HG03196 (cell line): ENCODE results near the gene TMEM198.

ENCODE experiments used
- ATAC-seq: cut with Tn5 transposase; IDR thresholded peaks from one replicate; pipeline ENCODE4 v1.9.1; 2021; ENCODE audit not compliant: unreplicated experiment

Gene TMEM198, protein sequence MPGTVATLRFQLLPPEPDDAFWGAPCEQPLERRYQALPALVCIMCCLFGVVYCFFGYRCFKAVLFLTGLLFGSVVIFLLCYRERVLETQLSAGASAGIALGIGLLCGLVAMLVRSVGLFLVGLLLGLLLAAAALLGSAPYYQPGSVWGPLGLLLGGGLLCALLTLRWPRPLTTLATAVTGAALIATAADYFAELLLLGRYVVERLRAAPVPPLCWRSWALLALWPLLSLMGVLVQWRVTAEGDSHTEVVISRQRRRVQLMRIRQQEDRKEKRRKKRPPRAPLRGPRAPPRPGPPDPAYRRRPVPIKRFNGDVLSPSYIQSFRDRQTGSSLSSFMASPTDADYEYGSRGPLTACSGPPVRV

DNA sequence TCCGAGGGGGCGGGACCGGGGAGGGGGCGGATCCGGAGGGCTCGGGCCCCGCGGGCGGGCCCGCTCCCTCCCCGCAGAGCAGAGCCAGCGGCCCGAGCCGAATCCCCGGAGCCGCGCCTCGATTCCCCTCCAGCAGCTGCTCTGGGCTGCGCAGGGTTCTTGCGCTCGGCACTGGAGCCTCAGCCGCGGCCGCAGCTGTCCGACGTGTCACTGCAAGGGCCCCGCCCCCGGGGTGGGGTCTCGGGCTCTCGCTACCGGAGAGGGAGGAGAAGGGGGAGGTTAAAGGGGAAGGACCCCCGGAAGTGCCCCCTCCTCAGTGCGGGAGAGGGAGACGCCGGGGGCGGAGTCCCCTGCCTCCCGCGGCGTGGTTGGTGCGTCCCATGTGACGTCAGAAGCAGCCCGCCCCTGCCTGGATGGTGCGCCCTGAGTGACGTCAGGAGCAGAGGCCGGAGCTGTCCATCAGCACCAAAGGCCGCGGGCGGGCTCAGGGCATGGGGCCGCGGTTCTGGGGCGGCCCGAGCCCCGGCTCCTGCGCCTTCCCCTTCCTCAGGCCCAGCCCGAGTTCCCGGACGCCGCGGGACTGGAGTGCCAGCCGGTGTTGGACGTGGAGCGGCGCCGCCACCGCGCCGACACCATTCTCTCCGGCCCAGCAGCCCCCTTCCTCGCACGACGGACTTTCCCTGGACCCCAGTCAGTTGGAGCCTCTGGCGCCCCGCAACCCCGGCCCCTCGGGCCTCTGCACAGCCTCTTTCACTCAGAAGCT lies at the start of gene TMEM198, which contains the start of gene CHPF:
TSS of gene TMEM198 (plus strand) at position 433 of the 763 bp plus-strand sequence. CDS start 700 bp downstream, outside the sequence.
TSS of gene CHPF (minus strand) at position 214 of the 763 bp plus-strand sequence. CDS start 271 bp downstream, outside the sequence.
- peak; percentile 81 for ATAC-seq

DNA sequence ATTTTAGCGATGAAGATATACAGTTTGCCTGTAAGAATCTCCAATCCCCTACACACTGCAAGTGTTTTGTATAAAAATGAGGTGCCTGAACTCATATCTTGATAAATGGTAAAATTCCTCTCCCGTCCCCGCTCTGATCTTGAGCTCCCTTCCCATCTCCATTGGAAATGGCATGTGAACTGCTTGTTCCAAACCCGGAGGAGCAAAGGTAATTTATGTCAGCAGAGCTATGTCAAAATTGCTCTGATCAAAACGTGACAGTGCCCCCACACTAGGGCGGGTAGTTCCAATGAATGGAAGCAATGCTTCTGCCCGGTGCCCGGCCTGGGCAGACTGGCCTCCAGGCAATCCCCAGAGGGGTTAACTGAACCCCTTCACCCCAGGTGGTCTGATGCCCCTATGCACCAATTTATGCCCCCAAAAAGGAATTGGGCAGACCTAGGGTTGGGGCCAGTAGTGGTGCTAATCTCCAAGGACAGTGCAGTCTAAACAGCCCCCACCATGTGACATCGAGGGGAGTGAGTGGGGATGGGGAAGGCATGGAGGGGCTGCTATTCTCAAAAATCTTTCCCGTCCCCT lies 48.8 kb upstream of the TMEM198 start:
- ATAC-seq = no peak

DNA sequence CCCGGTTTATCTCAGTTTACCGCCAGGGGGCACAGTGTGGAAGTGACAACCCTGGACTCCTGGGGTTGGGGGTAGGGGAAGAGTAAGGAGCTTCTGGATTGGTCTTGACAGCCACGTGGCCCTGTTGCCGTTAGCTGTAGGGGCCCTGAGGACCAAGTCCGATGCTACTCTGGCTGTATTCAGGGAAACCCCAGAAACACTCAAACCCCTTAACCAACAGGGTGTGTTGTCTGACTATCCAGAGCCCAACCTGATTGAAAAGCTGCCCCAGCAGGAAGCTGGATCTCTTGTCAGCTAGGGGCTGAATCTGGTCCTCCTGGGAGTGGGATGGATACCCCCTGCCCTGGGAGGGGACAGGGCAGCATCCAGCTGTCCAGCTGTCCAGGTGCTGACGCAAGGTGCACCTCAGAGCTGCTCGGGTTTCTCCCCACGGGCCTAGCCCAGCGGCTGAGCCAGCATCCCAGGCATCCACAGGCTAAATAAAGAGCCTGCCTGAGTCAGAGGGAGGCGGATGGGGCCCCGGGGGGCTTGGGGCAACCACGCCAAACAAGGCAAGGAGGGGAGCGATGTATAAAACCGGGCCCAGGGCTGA lies 48.2 kb upstream of the TMEM198 start:
- no peak for ATAC-seq

DNA sequence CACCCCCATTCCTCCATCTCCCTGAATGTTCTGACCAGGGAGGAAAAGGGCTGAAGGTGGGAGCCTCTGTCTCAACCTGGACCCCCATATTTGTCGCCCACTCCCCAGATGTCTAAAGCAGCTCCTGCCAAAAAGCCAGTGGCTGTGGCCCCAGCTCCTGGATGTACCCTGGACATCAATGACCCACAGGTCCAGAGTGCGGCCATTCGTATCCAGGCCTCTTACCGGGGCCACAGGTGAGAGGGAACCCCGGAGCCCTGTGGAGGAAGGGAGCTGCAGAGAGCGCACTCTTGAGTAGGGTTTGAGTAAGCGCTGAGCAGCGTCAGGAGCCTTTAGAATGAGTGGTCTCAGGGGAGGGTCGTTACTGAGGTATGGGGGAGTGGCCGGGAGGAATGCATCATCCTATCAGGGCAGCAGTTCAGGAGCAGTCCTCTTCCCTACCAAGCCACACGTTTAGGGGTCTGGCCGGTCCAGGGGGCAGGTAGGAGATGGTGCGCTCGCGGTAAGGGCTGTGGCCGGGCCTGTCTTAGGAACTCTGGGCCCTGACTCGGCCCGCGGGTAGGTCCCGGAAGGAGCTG lies 47.5 kb upstream of the TMEM198 start:
- ATAC-seq = no peak

DNA sequence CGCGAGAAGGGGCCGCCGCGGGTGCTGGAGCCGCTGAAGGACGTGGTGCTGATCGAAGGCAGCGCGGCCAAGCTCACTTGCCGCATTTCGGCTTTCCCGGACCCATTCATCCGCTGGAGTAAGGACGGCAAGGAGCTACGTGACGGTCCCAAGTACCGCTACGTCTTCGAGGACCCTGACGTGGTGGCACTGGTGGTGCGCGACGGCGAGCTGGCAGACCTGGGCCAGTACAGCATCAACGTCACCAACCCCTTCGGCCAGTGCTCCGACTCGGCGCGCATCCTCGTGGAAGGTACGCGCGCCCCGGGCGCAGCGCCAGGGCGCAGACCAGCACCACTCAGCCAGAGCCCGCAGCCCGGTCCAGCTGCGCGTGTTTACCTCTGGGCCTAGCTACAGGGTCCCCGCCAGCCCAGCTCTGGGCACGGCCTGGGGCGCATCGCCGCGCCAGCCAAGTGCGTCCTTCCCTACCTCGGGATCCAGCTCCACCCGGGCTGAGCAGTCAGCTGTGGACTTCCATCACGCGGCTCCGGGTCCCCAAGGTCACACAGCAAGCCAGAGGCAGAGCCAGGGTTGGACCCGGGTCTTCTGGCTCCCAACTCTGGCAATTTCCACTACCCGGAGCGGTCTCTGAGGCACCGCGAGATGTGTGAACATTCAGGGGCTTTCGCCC lies 46.9 kb upstream of the TMEM198 start:
- no peak for ATAC-seq

DNA sequence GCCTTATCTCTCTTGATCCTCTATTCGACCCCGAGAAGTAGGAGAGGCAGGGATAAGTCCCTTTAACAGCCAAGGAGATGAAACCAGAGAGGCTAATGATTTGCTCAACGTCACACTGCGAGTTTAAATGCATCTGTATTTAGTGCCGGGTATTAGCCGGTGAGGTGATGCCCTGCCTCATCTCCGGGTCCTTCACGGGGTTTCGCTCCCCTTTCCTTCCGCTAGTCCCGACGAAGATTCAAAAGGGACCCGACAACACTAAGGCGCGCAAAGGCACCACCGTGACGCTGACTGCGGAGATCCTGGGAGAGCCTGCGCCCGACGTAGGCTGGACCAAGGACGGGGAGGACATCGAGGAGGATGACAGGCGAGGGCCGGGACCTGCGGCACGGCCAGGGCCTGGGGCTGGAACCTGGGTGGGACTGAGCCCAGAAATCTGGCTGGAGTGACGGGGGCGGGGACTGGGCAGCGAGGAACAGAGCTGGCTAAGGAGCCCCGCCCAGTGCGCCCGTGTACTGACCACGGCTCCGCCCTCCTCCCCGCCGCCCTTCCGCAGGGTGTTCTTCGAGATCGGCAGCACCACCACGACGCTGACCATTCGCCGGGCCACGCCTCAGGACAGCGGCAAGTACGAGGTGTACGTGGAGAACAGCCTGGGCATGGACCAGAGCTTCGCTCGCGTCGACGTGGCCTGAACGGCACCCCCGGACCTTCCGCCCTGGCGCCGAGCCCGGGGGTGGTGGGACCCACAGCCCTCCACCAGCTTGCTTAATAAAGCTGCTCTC lies 46.1 kb upstream of the TMEM198 start:
- no peak for ATAC-seq

DNA sequence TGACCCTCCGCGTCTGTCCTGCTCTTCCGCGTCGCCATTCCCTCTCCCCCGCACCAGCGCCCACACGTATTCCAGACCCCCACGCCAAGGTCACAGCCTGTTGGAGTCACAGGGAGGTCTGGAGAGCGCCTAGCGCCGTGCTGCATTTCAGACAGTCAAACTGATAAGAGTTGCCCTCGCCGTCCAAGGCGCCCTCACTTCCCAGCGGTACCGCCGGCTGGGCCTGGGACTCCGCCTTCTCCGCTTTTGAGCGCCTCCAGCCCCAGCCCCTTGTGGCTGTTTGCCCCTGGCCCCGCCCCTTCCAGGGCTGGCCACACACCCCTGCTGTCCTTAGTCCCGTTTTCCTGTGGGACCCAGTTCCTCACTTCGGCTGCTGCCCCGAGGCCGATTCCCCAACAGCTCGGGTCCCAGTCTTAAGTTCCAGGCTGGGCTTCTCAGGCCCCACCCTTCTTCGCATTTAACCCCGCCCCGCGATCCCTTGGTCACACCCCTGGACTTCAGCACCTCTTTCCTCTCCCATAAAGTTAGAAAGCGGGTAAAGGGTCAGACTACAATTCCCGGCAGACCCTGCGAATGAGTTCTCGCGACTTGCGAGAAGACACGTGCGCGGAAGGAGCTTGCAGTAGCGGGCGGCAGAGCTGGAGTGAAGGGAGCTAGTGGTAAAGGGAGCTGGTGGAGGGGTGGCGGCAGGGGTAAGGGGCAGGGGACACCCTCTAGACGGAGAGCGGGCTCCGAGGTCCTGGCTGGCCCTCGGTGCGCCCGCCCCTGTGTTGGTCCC lies 45.4 kb upstream of the TMEM198 start, which contains the start of gene GMPPA:
TSS of gene GMPPA (plus strand) at position 612 of the 778 bp plus-strand sequence. CDS start 1,085 bp downstream, outside the sequence.
- ATAC-seq = peak; percentile 90

DNA sequence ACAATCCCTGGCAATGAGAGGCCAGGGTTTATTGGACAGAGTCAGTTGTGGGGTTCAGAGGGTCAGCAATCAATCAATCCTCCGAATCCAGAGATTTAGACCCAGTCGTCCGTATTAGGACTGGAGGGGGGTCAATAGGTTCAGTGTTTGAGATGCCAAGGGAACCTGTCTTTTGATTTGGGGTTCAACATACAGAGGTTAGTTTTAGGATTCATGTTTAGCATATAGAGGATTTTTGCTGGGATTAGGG lies 44.8 kb upstream of the TMEM198 start:
- ATAC-seq = no peak

DNA sequence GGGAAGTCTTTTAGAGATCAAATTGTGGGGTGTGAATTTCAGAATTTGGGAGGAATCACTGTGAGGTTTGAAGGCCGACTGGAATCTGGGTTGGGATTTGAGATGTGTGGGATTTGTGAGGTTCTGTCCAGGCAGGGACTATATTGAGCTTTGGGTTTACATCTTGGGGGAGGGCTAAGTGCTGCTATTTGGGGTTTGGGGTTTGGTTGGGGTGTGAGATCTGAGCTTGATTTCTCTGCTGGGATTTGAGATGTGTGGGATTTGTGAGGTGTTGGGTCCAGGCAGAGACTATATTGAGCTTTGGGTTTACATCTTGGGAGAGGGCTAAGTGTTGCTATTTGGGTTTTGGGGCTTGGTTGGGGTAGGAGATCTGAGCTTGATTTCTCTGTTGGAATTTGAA lies 44.3 kb upstream of the TMEM198 start:
- no peak for ATAC-seq

DNA sequence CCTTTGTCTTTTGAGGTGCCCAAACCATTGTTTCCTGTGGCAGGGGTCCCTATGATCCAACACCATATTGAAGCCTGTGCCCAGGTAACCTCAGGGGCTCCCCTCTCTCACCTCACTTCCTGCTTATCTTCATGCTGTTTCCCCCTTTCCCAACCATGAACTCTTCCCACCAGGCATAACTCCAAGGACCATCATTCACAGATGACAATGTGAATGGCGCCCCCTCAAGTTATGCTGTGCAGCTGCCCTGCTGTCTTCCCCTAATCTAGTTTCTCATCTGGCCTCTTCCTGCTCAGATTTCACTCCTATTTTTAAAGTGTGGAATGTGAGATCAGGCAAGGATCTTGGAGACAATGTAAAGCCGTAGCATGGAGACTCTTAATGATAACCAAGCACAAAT lies 43.7 kb upstream of the TMEM198 start:
- no peak for ATAC-seq

DNA sequence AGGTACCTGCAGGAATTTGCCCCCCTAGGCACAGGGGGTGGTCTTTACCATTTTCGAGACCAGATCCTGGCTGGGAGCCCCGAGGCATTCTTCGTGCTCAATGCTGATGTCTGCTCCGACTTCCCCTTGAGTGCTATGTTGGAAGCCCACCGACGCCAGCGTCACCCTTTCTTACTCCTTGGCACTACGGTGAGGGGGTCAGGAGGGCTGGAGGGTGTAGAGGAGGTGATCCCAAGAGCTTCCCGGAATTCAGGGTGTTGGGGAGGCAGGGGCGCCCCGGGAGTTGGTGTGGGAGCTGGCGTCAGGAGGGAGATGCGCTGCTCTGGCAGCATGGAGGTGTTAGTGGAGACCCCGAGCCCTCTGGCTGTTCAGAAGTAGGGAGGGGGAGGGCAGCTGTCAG lies 42.0 kb upstream of the TMEM198 start:
- ATAC-seq = no peak

DNA sequence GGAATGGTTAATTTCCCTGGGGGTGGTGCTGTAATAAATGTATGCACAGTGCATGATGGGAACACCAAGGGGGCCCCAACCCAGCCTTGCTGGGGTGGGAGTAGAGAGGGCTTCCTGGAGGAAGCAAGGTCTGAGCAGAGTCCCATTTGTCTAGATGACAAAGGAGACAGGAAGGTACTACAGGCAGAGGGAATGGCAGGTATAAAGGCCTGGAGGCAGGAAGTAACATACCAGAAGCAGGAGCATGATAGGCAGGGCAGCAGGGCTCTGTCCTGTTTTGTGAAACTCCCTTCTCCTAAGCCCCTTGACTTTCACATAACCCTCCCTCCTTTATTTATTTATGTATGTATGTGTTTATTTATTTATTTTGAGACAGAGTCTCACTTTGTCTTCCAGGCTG lies 41.2 kb upstream of the TMEM198 start:
- ATAC-seq = no peak

DNA sequence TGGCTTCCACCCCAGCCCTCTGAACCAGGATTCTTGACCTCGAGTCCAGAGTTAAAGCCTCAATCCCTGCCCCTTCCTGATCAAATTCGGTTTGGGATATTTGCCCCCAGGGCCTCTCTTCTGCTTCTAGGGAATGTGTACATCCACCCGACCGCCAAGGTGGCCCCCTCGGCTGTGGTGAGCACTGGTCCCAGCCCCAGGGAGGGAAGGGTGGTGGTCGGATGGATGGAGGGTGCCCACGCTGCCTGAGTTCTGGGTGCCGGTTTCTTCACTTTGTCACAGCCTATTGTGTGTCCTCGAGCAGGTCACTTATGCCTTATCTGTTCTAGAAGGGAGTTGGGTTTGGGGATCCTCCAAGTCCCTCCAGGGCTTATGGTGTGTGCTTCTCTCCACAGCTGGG lies 38.2 kb upstream of the TMEM198 start:
- ATAC-seq = no peak

DNA sequence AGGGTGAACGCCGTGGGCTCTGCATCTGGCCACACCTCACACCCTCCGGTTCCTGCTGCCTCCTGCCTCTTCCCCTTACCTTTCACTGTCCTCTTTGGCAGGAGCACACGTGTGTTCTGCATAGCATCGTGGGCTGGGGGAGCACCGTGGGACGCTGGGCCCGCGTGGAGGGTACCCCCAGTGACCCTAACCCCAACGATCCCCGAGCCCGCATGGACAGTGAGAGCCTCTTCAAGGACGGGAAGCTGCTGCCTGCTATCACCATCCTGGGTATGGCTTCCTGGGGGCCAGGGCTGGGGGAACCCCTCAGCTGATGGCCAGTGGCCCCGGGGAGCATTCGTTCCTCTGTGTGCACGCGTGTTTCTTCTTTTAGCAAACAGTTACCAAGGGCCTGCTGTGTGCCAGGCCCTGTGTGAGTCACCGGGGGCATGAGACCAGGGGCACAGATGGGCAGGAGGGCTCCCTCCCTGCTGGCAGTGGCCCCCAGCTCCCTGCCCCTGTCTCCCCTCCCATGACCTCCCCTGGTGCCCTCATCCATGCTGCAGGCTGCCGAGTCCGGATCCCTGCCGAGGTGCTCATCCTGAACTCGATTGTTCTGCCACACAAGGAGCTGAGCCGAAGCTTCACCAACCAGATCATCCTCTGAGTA lies 37.6 kb upstream of the TMEM198 start:
- ATAC-seq = no peak

DNA sequence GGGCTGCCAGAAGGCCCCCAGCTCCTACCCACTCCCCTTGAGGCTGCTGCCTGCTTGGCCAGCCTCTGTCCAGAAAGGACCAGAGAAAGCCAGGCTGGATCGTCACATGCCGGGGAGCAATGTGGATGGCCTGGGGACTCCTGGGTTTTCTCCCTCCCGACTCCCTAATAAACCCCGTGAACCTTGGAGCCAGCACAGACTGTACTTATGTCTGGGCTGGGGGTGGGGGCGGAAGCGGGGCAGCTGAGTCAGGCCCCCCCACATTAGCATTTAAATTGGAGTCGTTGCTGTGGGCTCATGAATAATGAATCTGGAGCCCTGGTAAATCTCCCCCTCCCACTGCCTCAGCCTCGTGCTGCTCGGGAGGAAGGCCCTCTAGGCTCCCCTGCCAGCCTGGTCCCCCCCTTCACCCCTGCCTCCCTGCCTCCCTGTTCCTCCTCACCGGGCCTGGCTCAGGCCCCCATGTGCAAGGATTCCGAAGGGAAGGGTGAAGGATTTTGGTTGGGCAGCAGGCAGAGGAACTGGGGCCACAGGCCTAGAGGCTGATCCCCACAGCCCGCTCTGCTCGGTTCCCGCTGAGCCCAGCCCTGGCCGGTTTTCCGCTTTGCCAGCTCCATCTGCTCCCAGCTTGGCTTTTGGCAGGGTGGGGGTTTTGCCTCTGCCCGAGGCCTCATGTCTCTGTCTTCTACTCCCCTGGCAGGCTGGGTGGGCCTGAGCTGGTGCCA lies 36.9 kb upstream of the TMEM198 start:
- no peak for ATAC-seq

DNA sequence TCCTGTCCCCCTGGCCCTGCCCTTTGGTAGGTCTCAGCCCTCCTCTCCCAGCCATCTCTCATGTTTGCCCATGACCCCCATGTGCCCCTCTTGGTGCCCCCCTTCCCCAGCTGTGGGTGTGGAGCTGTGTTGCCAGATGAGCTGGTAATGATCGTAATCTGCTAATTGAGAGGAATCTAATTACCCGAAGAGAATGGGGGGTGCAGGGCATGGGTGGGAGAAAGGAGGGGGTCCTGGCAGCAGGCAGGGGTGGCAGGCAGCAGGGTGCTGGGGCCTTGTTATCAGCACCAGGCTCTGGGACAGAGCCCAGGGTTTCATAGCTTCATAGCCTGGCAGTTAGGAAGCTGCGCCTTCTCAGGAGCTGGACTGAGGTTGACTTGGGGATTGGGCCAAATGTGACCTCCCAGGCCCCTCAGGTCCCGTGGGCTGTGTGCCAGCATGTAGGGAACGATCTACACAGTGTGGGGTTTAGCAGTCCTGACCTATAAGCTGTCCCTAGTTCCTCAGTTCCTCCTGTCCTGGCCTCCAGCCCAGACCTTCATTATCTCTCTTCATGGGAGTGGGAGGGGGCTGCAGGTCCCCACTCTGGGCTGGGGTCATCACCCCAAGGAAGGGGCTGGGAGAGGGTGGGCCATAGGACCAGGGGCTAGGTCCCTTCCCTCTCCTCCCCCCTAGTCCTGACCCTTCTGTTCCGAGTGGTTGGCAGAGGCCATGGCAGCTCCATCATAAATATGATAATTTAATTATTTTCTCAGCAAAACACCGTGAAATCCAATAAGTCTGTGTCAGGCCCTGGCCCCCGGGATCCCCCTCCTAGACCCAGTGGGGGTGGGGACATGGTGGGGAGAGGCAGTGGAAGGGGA lies 36.0 kb upstream of the TMEM198 start:
- no peak for ATAC-seq

DNA sequence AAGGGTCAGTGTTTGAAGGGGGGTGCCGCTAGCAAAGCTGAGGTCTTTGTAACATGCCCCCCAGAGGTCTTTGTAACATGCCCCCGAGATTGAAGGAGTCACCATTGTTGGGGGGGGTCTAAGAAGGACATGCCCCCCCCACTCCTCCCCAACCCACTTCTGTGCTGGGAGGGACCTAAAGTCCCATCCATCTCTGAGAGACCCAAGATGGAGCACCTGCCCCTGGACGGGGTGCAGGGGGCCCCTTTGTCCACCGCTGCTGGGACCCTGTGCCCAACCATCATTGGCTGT lies 35.4 kb upstream of the TMEM198 start:
- no peak for ATAC-seq
